ENCODE measurements around the gene FANCC.

FANCC gene

DNA sequence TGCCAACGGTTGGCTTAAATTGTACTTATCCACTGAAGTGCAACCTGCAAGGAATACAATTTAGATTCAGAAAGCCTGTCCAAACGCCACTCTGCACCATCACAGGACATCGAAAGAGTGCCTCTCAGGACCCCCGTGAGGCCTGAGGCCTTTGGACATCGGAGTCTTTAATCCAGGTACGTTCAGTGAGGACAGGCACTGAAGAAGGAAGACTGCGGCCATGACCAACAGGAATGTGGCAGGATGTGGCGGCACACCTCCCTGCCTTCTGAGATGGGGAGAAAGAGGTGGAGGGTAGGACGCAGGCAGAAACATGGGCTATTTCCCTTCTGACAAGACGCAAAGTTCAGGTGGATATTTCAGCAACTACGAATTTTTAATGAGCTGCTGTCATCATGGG is 205.8 kb downstream of the FANCC start:
- Histone ChIP-seq H2BK12ac (ENCODE audit: low read length in 2 of 2) (no peak overlapping the region), H2BK120ac (ENCODE audit: low read depth, low read length) (no peak overlapping the region)

DNA sequence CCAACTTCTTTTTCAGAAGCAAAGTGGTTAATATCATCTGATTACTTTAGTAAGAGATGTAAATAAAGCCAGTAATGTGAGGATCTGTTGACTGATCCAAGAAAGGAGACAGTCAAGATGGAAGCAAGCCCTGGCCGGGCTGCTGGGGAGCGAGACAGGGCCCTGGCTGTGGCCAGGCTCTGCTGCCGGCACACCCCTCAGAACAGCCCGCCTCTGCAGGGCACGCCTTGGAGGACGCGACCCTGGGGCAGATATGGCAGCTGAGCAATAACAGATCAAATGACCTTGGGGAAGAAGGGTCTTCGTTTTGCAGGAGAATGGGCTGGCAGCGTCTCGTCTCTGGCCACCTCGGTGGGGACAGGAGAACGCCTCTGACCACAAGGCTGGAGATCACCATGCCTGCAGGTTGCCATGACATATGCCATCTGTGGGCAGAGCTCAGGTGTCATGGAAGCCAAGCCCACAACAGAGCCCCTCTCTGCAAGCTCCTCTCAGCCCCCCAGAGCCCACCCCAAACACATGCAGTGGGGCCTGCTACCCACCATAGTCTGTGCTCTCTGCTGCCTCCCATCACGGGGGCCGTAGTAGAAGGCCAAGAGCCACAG is 206.5 kb downstream of the FANCC start:
- no peak for DNase-seq
- no peak overlapping the region for H2BK120ac ChIP-seq (ENCODE audit: low read depth, low read length)
- H4K8ac ChIP-seq (ENCODE audit: low read length) = no peak overlapping the region
- peaks cover 5% of the 10 kb centered on the region for H3K79me1 ChIP-seq (replicated peaks; ENCODE audit: low read length, poor library complexity, severe bottlenecking)
- H3K14ac ChIP-seq (ENCODE audit: low read length in 2 of 2) = no peak overlapping the region
- no peaks in the 10 kb centered on the region for H3K9me3 ChIP-seq (ENCODE audit: control insufficient read depth, low read length)
- no peak overlapping the region for H3K4ac ChIP-seq (ENCODE audit: low read depth in 1 of 2, low read length in 2 of 2)
- WGBS = 94% methylated on average over 14 of the region's 14 CpGs
- H2BK15ac ChIP-seq (ENCODE audit: low read depth, poor library complexity, severe bottlenecking) = no peak overlapping the region
- no peak overlapping the region for H4K91ac ChIP-seq (ENCODE audit: low read length)
- H3K4me3 ChIP-seq (ENCODE audit: insufficient read depth in 1 of 2, low read depth in 1 of 2, low read length in 2 of 2) = no peak overlapping the region
- no peak overlapping the region for H3K18ac ChIP-seq (ENCODE audit: low read depth in 1 of 2, low read length in 2 of 2)
- no peak overlapping the region for H3K23ac ChIP-seq (ENCODE audit: low read length in 2 of 2)
- no peak overlapping the region for H3K9ac ChIP-seq (ENCODE audit: low read length)
- no peaks in the 10 kb centered on the region for H3K27me3 ChIP-seq (ENCODE audit: control insufficient read depth in 1 of 2, insufficient read depth in 1 of 2, low read length in 2 of 2)
- H2BK12ac ChIP-seq (ENCODE audit: low read length in 2 of 2) = no peak overlapping the region
- H3K36me3 ChIP-seq (ENCODE audit: control insufficient read depth in 1 of 2, insufficient read depth in 2 of 2, low read depth in 1 of 2, low read length in 2 of 2) = peaks cover 26 to 36% of the 10 kb centered on the region in 2 experiments
- no peak overlapping the region for H3K4me2 ChIP-seq (ENCODE audit: low read length, poor library complexity, severe bottlenecking)
- peaks cover 7% of the 10 kb centered on the region for H3K4me1 ChIP-seq (ENCODE audit: control insufficient read depth, insufficient read depth, low read depth, low read length)
- H2BK5ac ChIP-seq (ENCODE audit: low read depth, low read length, poor library complexity, severe bottlenecking) = no peak overlapping the region
- H2AFZ ChIP-seq (ENCODE audit: low read depth, low read length) = no peak overlapping the region
- no peak overlapping the region for H2AK5ac ChIP-seq (ENCODE audit: low read length, severe bottlenecking)
- H3K27ac ChIP-seq (ENCODE audit: low read length, poor library complexity, severe bottlenecking) = no peak overlapping the region

More for the DNA sequence above, 205.8 kb downstream of the FANCC start:
- H3K14ac ChIP-seq (ENCODE audit: low read length in 2 of 2) = no peak overlapping the region
- no peak overlapping the region for H2BK5ac ChIP-seq (ENCODE audit: low read depth, low read length, poor library complexity, severe bottlenecking)
- H3K4me2 ChIP-seq (ENCODE audit: low read length, poor library complexity, severe bottlenecking) = no peak overlapping the region
- WGBS = 96% methylated on average over 11 of the region's 11 CpGs
- no peak overlapping the region for H3K23ac ChIP-seq (ENCODE audit: low read length in 2 of 2)
- H3K9ac ChIP-seq (ENCODE audit: low read length) = no peak overlapping the region
- H3K18ac ChIP-seq (ENCODE audit: low read depth in 1 of 2, low read length in 2 of 2) = no peak overlapping the region
- H4K91ac ChIP-seq (ENCODE audit: low read length) = no peak overlapping the region
- DNase-seq = no peak
- no peak overlapping the region for H4K8ac ChIP-seq (ENCODE audit: low read length)
- no peak overlapping the region for H2AK5ac ChIP-seq (ENCODE audit: low read length, severe bottlenecking)
- no peak overlapping the region for H3K4me3 ChIP-seq (ENCODE audit: insufficient read depth in 1 of 2, low read depth in 1 of 2, low read length in 2 of 2)
- H3K36me3 ChIP-seq (ENCODE audit: control insufficient read depth in 1 of 2, insufficient read depth in 2 of 2, low read depth in 1 of 2, low read length in 2 of 2) = peaks cover 22 to 33% of the 10 kb centered on the region in 2 experiments
- no peak overlapping the region for H2AFZ ChIP-seq (ENCODE audit: low read depth, low read length)
- H3K4me1 ChIP-seq (ENCODE audit: control insufficient read depth, insufficient read depth, low read depth, low read length) = peaks cover 7% of the 10 kb centered on the region
- peaks cover 3% of the 10 kb centered on the region for H3K79me1 ChIP-seq (replicated peaks; ENCODE audit: low read length, poor library complexity, severe bottlenecking)
- no peak overlapping the region for H3K4ac ChIP-seq (ENCODE audit: low read depth in 1 of 2, low read length in 2 of 2)
- no peaks in the 10 kb centered on the region for H3K9me3 ChIP-seq (ENCODE audit: control insufficient read depth, low read length)
- H3K27me3 ChIP-seq (ENCODE audit: control insufficient read depth in 1 of 2, insufficient read depth in 1 of 2, low read length in 2 of 2) = no peaks in the 10 kb centered on the region
- no peak overlapping the region for H2BK15ac ChIP-seq (ENCODE audit: low read depth, poor library complexity, severe bottlenecking)
- no peak overlapping the region for H3K27ac ChIP-seq (ENCODE audit: low read length, poor library complexity, severe bottlenecking)

DNA sequence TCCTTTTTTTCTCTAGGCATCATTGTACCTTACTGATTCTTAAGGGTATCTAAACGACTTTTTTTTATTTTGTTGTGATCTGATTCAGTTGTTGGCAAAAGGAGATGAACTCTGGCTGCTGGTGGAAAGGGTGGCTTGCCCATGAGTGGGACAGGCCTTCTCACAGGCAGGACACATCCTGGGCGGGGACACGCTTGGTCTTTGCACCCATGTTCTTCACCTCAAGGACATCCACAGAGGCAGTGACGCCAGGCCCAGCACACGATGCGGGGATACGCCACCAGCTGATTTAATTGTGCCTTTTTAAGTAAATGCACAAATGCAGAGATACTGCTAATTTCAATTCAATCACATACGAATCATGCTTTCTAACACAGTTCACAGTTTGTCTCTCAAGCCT is 208.1 kb downstream of the FANCC start:
- Histone ChIP-seq H3K18ac (ENCODE audit: low read depth in 1 of 2, low read length in 2 of 2) (no peak overlapping the region), H3K4me2 (ENCODE audit: low read length, poor library complexity, severe bottlenecking) (no peak overlapping the region), H4K91ac (ENCODE audit: low read length) (no peak overlapping the region), H3K79me1 (replicated peaks; ENCODE audit: low read length, poor library complexity, severe bottlenecking) (peaks cover 7% of the 10 kb centered on the region), H4K8ac (ENCODE audit: low read length) (no peak overlapping the region), H3K23ac (ENCODE audit: low read length in 2 of 2) (no peak overlapping the region), H2BK15ac (ENCODE audit: low read depth, poor library complexity, severe bottlenecking) (no peak overlapping the region), H3K14ac (ENCODE audit: low read length in 2 of 2) (no peak overlapping the region), H2AFZ (ENCODE audit: low read depth, low read length) (no peak overlapping the region), H2BK5ac (ENCODE audit: low read depth, low read length, poor library complexity, severe bottlenecking) (no peak overlapping the region), H2BK12ac (ENCODE audit: low read length in 2 of 2) (no peak overlapping the region), H3K27me3 (ENCODE audit: control insufficient read depth in 1 of 2, insufficient read depth in 1 of 2, low read length in 2 of 2) (no peaks in the 10 kb centered on the region), H3K4me1 (ENCODE audit: control insufficient read depth, insufficient read depth, low read depth, low read length) (peaks cover 7% of the 10 kb centered on the region), H3K4ac (ENCODE audit: low read depth in 1 of 2, low read length in 2 of 2) (no peak overlapping the region), H2AK5ac (ENCODE audit: low read length, severe bottlenecking) (no peak overlapping the region), H3K9ac (ENCODE audit: low read length) (no peak overlapping the region), H2BK120ac (ENCODE audit: low read depth, low read length) (no peak overlapping the region), H3K27ac (ENCODE audit: low read length, poor library complexity, severe bottlenecking) (no peak overlapping the region), H3K36me3 (ENCODE audit: control insufficient read depth in 1 of 2, insufficient read depth in 2 of 2, low read depth in 1 of 2, low read length in 2 of 2) (peaks cover 26 to 46% of the 10 kb centered on the region in 2 experiments), H3K9me3 (ENCODE audit: control insufficient read depth, low read length) (no peaks in the 10 kb centered on the region), H3K4me3 (ENCODE audit: insufficient read depth in 1 of 2, low read depth in 1 of 2, low read length in 2 of 2) (no peak overlapping the region)
- no peak for DNase-seq
- 96% methylated on average over 8 of the region's 8 CpGs for WGBS

DNA sequence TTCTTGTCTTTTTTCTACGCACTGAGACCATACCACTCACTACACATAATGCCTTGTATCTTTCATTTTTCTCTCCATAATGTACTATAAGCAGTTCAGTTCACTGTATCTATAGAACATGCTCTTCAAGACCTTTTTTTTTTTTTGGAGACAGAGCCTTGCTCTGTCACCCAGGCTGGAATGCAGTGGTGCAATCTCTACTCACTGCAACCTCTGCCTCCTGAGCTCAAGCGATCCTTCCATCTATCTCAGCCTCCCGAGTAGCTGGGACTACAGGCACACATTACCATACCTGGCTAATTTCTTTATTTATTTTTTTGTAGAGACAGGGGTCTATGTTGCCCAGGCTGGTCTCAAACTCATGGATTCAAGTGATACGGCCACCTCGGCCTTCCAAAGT is 208.7 kb downstream of the FANCC start:
- Histone ChIP-seq H3K4me1 (ENCODE audit: control insufficient read depth, insufficient read depth, low read depth, low read length) (peaks cover 9% of the 10 kb centered on the region), H3K4me3 (ENCODE audit: insufficient read depth in 1 of 2, low read depth in 1 of 2, low read length in 2 of 2) (no peak overlapping the region), H3K36me3 (ENCODE audit: control insufficient read depth in 1 of 2, insufficient read depth in 2 of 2, low read depth in 1 of 2, low read length in 2 of 2) (peaks cover 22 to 53% of the 10 kb centered on the region in 2 experiments), H2AK5ac (ENCODE audit: low read length, severe bottlenecking) (no peak overlapping the region), H2AFZ (ENCODE audit: low read depth, low read length) (no peak overlapping the region), H3K14ac (ENCODE audit: low read length in 2 of 2) (no peak overlapping the region), H2BK12ac (ENCODE audit: low read length in 2 of 2) (no peak overlapping the region), H3K18ac (ENCODE audit: low read depth in 1 of 2, low read length in 2 of 2) (no peak overlapping the region), H4K8ac (ENCODE audit: low read length) (no peak overlapping the region), H4K91ac (ENCODE audit: low read length) (no peak overlapping the region), H2BK15ac (ENCODE audit: low read depth, poor library complexity, severe bottlenecking) (no peak overlapping the region), H3K9me3 (ENCODE audit: control insufficient read depth, low read length) (no peaks in the 10 kb centered on the region), H3K23ac (ENCODE audit: low read length in 2 of 2) (no peak overlapping the region), H3K9ac (ENCODE audit: low read length) (no peak overlapping the region), H3K79me1 (replicated peaks; ENCODE audit: low read length, poor library complexity, severe bottlenecking) (peaks cover 10% of the 10 kb centered on the region), H3K27me3 (ENCODE audit: control insufficient read depth in 1 of 2, insufficient read depth in 1 of 2, low read length in 2 of 2) (no peaks in the 10 kb centered on the region), H2BK5ac (ENCODE audit: low read depth, low read length, poor library complexity, severe bottlenecking) (no peak overlapping the region), H3K4ac (ENCODE audit: low read depth in 1 of 2, low read length in 2 of 2) (no peak overlapping the region), H2BK120ac (ENCODE audit: low read depth, low read length) (no peak overlapping the region), H3K4me2 (ENCODE audit: low read length, poor library complexity, severe bottlenecking) (no peak overlapping the region), H3K27ac (ENCODE audit: low read length, poor library complexity, severe bottlenecking) (no peak overlapping the region)
- WGBS = over 99% methylated on average over 3 of the region's 5 CpGs
- DNase-seq = no peak

Measured in mesenchymal stem cell (in vitro differentiated cells and primary cell).